ENCODE data around the gene CCDC92B.

DNA sequence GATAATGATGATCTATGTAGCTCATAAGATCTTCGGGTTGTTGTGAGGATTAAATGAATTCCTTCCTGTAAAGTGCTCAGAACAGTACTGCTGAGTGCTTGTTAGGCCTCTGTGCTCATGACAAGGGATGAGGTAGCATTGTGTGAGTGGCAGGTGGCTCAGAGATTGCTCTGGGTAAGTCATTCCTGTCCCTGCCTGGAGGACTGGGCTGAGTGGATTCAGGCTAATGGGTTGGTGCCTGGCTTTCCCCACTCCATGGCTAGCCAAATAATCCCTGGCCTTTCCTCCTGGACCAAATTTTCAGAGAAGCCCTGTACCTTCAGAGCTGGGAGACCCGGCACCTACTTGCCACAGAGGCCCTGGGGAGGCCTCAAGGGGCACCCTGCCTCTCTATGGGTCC is 1.3 kb upstream of the CCDC92B start:
- no peak for TF ChIP-seq CTCF (conservative IDR thresholded peaks at IDR 0.05)
- TF ChIP-seq EZH2 (IDR thresholded peaks at IDR 0.05; ENCODE audit: low read depth): no peak
